Hypothalamus (tissue), 51 donors: ENCODE results near the gene GSN.

Source experiments
- DNase-seq, 51 donors: peaks; one replicate each; lab custom pipeline; 2025; lab: John Stamatoyannopoulos, UW

Gene GSN

DNA sequence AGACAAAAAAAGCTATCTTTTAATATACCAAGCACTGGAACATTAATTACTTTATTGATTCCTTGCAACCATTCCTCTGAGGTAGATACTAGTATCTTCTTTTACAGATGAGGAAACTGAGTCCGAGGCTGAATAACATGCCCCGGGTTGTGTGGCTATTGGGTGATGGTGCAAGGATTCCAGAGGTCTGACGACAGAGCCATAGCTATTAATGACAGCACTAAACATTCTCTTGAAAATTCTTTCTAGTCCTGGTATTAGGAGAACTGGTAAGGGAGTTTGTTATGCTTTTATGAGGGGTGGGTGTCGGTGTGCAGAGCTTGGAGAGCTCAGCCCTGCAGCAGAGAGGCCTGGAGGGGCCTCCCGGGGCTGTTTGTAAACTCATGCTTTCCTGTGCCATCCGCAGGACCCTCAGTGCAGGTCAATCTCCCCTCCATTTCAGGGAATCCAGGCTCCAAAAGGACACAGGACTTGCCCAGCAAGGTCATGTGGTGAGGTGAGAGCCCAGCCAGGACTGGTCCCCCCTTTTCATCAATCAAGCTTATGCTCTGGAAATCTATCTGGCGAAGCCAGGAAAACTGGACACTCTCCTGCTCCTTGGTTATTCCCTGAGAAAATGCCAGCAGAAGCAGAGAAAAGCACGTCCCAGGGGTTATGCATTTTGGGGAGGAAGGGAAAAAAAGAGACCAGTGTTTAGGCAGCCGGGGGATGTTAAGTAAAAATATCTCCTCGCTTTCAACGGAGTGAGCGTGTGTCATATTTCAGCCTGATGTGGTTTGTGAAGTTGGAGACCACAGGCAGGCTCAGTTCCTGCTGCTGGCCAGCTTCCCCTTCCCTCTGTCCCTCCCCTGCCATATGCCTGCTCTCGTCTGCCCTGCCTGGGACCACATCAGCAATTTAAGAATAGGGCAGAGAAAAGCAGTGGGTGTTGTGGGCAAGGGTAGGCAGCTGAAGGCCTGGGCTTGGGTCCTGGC, 3.7 kb downstream of the GSN start:
- peak in 12 of 51 donors; percentile 27 to 57 (median 36) for DNase-seq

DNA sequence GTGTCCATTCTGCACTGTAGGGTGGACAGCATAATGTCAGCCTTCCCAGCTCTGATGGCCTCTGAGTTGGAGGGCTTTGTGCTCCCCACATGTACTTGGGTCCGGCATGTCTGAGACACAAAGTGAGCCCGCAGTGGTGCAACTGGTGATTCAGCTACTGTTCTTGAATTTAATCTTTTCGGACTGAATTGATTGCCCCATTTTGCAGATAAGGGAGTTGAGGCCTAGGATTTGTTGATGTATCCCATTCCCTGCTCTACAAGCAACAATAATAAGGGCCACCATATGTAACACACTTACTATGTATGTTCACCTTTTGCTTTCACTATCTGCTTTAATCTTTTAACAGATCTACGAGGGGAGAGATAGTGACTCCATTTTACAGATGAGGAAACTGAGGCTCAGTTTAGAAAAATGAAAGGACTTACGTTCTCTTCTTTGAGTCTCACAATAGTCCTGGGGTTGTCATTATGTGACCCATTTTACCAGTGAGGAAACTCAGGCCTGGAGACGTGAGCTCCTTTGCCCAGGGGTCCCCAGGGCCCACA, 4.5 kb downstream of the GSN start:
- DNase-seq: no peak

DNA sequence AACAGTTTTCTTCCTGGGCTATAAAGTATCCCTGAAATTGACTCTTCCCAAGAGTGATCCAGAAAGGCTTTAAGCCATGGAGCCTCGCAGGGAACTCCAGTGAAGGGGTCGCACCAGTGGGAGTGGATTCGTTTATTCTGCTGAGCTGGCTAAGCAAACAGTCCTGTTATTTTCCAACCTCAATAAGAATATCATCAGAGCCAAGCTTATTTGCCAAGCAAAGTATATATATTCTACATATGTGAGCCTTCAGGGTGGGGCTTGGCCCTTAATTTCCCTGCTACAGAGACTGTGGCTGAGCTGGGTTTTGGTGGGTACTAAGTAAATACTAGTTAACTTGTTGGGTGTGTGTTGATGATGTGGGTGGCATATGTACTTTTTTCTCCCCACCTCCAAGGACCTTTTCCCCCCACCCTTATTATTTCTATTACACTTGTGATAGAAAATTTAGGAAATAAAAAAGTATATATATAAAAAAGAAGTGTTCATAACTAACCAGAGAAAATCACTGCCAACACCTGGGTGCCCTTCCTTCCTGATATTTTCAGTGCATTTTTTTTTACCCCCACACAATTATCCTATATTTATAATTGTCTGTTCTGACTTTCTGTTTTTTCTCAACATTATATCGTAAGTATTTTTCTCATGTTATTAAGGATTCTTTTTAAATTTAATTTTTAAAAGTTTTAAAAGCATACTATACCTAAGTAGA, 5.3 kb downstream of the GSN start:
- DNase-seq: no peak

DNA sequence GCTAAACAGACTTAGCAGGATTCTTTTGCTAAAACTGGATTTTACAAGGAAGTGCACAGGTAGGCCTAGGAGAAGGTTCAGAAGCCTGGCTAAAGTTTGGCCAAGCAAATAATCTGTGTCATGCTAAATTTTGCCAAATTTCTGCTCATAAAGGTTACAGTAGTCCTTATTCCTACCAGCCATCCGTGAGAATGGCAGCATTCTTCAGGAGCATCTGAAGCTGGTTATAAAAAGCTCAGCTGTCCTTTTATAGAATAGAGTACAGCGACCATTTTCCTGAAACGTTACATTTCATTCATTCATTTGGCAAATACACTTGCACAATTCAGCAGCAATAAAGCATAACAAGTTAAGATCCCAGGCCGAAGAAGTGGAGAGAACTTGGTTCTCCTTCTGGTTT, 6.9 kb downstream of the GSN start:
- no peak for DNase-seq

DNA sequence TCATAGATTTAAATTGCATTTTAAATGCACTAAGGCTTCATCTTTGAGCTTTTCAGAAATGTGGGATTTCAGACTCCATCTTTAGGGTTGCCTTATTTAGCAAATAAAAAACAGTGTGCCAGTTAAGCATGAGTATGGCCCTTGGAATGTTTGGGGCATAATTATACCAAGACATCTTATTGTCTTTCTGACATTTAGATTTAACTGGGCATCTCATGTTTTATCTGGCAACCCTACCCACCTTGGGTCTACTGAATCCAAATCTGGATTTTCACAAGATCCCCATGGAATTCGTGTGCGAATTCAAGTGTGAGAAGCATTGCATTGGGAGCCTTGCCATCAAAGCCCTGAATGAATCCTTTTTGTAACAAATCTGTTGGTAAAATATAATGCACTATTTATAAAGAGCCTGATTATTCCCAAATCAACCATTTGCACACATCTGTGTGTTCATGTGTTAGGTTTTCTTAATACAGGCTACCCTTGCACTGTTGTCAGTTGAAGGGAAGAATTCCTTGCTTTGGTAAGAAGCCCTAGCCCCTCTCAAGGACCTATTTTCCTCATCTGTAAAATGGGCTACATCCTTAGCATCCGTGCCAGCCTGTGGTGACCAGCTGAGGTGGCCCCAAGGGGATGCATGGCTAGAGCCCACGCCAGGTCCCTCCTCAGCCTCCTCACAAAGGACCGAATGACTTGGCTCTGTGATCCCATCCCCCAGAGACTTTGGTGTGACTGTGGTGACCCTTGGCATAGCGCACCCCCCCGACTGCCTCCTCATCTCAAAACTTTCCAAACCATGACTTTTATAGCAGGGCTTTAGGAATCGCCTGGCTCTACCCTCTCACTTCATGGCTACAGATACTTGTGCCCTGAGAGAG, 8.1 kb downstream of the GSN start:
- no peak for DNase-seq

DNA sequence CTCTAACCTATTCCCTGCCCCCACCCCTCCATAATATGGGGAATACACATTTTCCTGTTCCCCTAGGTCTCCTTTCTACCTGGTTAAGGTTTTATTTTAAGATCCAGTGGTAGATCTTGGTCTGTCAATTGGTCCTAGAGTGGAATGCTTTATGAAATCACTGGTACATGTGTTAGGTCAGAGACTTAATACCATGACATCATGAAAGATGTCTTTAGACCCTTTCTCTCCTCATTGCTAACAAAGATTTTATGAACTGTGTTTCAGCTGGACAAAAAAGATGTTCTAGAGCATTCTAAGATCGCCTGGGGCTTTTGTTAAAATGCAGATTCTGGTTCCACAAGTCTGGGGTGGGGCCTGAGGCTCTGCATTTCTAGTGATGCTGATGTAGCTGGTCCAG, 9.1 kb downstream of the GSN start:
- no peak for DNase-seq

DNA sequence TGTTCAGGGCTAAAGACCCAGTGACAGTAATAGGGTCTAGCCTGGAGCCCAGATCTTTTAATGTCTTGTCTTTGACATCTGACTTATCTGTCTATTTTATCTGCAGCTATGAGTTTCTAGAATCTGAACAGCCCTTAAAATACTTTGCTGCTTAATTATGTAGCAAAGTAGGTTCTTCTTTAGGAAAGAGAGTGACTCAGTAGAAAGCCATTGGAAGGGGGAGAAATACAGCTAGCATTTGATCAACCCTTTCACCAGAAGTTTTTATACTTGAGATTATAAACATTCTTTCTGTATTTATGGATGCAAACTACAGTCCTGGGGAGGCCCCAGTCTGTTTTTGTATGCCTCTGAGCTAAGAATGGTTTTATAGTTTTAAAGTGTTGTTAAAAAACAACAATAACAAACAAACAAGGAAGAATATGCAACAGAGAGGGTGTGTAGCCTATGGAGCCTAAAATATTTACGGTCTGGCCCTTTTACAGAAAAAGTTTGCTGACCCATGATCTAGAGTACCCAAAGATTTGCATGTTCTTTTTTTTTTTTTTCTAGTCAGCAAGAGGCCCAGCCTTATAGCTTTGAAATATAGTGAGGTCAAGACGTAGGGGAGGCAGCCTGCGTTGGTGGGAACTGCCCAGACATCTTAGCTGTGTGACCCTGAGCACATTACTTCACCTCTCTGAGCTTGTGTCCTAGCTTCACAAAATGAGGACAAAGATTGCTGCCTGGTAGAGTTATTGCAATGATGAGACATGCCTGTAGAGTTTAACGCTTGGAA, 9.7 kb downstream of the GSN start:
- DNase-seq: no peak

DNA sequence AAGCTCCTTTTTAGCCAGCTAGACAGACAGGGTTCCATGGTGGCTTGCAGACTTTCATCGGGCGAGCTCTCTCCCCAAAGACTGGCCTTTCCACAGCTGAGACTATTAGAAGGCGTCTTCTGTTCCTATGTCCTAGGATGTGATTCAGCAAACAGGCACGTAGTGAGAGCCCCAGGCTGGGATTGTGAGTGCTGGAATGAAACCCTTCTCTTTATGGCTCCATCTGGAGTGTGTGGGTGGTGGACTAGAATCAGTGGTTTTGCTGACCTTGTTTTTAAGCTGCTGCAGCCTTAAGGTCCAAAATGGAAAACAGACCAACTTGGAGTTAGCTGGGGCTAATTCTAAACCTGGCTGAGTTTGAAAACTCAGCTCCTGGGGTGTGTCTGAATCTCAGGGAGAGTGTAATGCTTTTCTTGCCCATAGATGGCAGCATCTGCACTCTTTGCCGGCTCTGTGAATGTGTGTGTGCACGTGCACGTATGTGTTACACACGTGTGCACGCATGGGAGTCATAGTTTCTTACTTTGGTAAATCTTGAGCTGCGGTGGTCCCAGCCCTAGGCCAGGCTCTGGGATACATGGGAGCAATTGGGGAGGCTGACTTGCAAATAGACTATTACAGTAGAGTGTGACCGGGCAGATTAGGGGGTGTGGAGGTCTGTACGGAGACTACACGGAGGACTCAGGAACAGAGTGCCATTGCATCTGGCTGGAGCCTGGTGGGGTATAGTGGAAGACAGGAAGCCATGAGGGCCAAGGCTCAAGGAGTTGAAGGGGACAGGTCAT, 10.7 kb downstream of the GSN start:
- peak in 22 of 51 donors; percentile 19 to 72 (median 45) for DNase-seq

DNA sequence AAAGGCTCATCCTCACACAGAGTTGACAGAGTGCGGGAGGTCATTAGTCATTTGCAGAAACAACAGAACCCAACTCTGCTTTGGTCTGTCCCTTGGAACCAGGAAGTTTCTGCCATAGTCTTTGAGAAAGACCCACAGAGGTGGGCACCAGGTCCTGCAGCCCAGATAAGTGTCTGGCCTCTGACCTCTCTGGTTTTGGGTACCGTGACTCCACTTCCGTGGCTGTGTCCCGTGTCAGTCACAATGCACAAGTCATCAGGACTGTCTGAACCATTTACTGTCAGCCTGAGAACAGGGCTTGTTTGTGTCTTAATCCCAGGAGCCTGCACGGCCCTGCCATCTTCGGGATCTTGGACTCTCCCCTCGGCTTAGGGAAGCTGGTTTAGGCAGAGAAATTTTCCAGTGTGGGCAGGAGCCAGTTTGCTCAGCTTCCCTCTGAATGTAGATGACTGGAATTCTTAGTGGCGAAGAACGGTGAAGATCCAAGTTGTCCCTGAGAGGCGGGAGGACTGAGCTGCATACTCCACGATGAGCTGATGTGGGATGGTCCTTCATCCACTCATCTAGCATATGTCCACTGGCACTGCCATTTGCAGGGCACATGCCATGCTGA, 11.9 kb downstream of the GSN start:
- DNase-seq: peak in 1 of 51 donors; percentile 22

DNA sequence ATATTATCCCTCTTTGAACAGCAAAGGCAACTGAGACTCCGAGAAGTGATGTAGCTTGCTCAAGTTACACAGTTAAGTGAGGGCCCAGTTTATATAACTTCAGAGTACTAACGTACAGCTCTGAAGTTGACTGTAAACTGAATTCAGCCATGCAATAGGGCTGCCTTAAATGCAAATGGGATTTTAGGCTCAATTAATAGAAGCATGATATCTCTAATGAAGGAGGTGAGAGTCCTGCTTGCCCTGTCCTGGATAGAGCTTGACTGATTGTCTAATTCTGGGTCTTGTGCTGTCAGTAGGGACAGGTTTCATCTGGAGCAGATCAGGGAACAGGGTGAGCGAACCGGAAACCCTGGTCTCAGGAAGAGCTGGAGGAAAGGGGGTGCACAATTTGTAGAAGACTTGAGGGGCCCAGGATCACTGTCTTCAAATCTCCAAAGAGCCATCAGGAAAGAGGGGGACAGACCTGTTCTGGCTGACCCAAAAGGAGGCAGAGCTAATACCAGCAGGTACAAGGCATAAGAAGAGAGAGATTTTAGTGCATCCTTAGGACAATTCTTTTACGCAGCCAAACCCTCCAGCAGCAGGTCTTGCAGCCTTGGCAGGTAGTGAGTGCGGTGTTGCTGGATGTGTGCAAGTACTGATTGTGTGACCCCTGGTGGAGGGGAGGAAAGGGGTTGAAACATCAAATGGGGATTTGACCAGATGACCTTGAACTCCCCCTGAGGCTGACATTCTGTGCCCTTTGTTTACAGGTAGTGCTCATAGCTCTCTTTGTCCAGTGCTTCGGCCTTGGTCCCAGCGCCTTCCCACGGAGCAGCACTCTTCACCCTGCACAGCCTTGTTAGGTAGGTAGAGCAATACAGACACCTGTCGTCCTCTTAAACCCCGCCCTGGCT, 13.0 kb downstream of the GSN start:
- DNase-seq: no peak

DNA sequence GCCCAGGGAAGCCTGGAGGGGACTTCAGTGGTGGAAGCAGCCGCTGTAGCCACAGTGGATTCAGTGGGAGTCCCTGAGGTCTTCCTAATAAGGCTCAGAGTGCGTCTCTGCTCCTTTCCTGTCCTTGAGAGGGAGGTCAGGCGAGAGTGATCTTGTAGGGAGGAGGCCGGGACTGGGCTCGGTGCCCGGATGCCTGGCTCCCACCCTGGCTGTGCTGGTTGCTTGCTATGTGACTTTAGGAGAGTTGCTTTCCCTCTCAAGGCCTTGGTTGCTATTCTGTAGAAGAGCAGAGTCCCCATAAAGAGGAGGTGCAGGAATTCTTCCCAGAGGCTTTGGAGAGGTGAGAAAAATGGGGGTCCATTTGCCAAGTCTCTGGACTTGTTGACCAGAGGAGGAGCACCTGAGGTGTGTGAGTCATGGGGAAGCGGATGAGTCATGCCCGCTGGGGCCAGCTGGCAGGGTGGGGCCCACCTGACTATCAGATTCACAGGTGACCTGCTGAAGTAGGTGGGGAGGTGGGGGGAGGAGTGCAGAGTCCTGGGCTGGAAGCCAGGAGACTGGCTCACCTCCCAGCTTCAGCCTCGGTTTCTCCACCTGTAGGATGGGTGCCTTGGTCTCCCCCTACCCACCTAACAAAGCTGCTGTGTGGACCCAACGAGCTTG, 13.8 kb downstream of the GSN start:
- DNase-seq: peak in 9 of 51 donors; percentile 18 to 63 (median 42)

DNA sequence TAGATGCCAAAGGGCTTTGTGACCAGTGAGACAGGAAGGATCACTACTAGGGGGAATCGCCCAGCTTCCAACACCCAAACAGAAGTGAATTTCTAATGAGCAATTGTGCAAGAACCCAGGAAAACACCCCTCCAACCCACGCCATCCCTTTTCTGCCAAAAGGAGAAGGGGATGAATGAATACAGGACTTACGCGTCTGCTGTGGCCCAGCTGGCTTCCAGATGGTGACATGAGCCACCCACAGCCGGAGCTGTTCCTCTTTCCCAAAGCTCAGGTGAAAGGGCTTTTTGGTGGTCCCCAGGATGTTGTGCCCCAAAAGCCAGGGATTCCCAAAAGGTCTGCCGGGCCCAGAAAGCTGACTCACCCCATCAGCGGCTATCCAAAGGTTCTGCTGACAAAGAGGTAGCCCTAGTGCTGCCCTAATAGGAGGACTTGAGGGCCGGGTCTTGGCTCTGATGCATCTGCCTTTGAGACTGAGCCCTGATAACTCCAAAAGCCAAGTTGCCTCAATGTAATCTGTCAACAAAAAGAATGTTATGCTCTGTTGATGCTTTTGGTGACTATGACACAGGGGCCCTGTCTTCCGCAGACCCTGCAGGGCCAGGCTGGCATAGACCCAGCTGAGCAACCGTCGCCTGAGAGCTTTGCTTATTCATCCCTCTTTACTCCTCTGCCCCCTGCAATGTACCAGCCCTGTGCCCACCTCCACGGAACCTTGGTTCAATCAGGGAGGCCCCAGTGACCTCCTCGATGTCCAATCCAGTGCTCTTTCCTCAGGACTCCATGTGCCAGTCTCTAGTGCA, 14.5 kb downstream of the GSN start:
- DNase-seq: peak in 8 of 51 donors; percentile 48 to 72 (median 58)

DNA sequence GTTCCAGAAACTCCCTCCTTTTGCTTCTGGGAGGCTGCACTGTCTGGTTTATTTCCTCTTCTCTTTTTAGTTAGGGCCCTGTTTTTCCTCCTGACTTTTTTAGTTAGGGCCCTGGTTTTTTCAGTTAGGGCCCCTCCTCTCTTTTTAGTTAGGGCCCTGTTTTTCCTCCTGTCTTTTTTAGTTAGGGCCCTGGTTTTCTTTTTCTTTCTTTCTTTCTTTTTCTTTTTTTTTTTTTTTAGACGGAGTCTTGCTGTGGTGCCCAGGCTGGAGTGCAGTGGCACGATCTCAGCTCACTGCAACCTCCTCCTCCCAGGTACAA, 15.1 kb downstream of the GSN start:
- DNase-seq: no peak

DNA sequence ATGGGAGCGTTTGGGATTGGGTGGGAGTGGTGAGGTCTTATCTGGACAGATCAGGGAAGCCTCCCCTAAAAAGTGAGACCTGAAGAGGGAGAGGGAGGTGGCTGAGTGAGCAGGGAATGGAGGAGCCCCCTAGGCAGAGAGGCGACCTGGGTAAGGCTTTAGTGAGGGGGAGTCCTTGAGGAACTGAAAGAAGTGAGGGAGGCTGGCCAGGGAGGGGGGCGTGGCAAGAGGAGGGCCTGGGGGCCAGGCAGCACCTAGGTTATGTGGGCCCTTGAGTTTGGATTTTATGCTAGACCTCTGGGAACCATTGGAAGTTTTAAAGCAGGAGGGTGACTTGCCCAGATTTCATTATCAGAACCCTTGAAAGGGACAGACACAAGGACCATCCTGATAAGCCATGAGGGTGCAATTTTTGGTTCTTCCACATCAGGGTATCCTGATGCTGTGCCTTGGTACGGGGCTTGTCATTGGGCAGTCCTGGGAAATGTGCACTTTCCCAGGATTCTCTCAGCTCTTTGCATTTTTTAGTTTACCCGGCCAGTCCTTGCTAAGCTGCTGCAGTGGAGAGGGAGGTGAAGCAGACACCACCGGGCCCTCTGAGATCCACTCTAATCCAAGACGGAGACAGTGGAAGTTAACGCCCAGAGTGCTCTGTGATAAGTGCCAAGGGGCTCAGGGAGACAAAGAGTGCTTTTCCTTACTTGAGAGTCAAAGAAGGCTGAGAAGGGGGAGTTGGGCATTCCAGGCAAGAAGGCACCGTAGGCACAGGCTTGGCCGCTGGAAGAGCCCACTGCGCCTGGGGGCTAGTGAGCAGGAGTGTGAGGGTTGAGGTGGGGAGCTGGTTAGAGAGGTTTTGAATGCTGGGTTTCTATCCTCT, 16.1 kb downstream of the GSN start:
- DNase-seq: no peak
